HCT116 (cell line): ENCODE measurements around the gene NEK1. TPM values are rescaled to one million over a fixed set of nuclear protein-coding genes. Genes with fewer than 3 reads are reported as not detected.

ENCODE experiments used
- ATAC-seq: fragments of 200-7000 bp; cut with Tn5 transposase; 2 replicates; pipeline ENCODE4 v1.9.1; 2020; ENCODE audit warnings: mild to moderate bottlenecking, moderate library complexity
- BruUV-seq: library from RNA; stranded (reverse); fragments of 400-500 nt; replicated peaks from 2 replicates; lab custom pipeline; 2021; lab: Mats Ljungman, UMichigan
- CTCF ChIA-PET: fragments of 300-600 bp; sonication (Branson Sonifier 250); formaldehyde crosslinking; loops from one replicate; lab custom pipeline; 2021; ENCODE audit warnings: antibody characterized with exemption; lab: Charles Lee
- POLR2A ChIA-PET: fragments of 300-600, 350-600 bp; sonication (Branson Sonifier 250); formaldehyde crosslinking; loops from one replicate; lab custom pipeline; 2021; ENCODE audit warnings: antibody characterized with exemption; lab: Charles Lee
- RAD21 ChIA-PET, 2 experiments: fragments of 300-600 bp; sonication (Branson Sonifier 250); formaldehyde crosslinking; loops; one replicate each; lab custom pipeline; 2023; ENCODE audit warnings: low total read pairs in 2 of 2; ENCODE audit not compliant: uncharacterized antibody in 2 of 2, unreplicated experiment in 2 of 2, low non-redundant PET in 1 of 2; lab: Charles Lee
- DNase-seq: peaks from one replicate; pipeline ENCODE4 v3.0.0-alpha.2; 2010; ENCODE audit warnings: low read depth, low spot score
- H2AFZ ChIP-seq: fragments of 200-600 bp; shearing (Covaris generic), sonication (generic); 2 replicates; pipeline ENCODE4 v1.6.1; 2017; ENCODE audit warnings: low read depth, mixed run types, mixed read lengths, antibody characterized with exemption, low read length; ENCODE audit not compliant: poor library complexity, severe bottlenecking
- H3K27ac ChIP-seq: 2 replicates; pipeline ENCODE4 v1.5.1; 2012; ENCODE audit warnings: low read depth, low read length
- H3K27me3 ChIP-seq: fragments of 200-600 bp; sonication (generic); 2 replicates; pipeline ENCODE4 v1.6.1; 2016; ENCODE audit warnings: mixed run types, low read length, mixed read lengths; ENCODE audit not compliant: insufficient read depth
- H3K36me3 ChIP-seq, 2 experiments: fragments of 200-500 bp in 1 of 2; fragments of 200-600 bp in 1 of 2; sonication (Bioruptor generic) in 1 of 2; sonication (generic) in 1 of 2; 2 replicates each; pipeline versions ENCODE4 v1.5.1 to v1.6.1; 2014 to 2016; ENCODE audit warnings: low read length in 2 of 2, inconsistent platforms in 1 of 2, mixed read lengths in 1 of 2, mixed run types in 1 of 2; ENCODE audit not compliant: insufficient read depth in 2 of 2, control insufficient read depth in 1 of 2
- H3K4me1 ChIP-seq, 2 experiments: fragments of 200-600 bp in 1 of 2; sonication (generic) in 1 of 2; 2 replicates each; pipeline versions ENCODE4 v1.5.1 to v1.6.1; 2012 to 2017; ENCODE audit warnings: low read length in 2 of 2, inconsistent platforms in 1 of 2, mild to moderate bottlenecking in 1 of 2, mixed read lengths in 1 of 2, mixed run types in 1 of 2, moderate library complexity in 1 of 2; ENCODE audit not compliant: insufficient read depth in 2 of 2, control insufficient read depth in 1 of 2
- H3K4me2 ChIP-seq: fragments of 200-600 bp; sonication (generic); 2 replicates; pipeline ENCODE4 v1.6.1; 2017; ENCODE audit warnings: mixed run types, low read length, mixed read lengths
- H3K4me3 ChIP-seq, 2 experiments: fragments of 200-600 bp in 1 of 2; sonication (generic) in 1 of 2; replicated peaks in 1 of 2; 2 replicates each; pipeline ENCODE4 v1.5.1; 2011 to 2016; ENCODE audit warnings: low read length in 2 of 2, control low read depth in 1 of 2, low read depth in 1 of 2, mild to moderate bottlenecking in 1 of 2, mixed read lengths in 1 of 2, mixed run types in 1 of 2
- H3K79me2 ChIP-seq: fragments of 200-600 bp; sonication (generic); 2 replicates; pipeline ENCODE4 v1.6.1; 2017; ENCODE audit warnings: mild to moderate bottlenecking, mixed run types, low read length, moderate library complexity, mixed read lengths; ENCODE audit not compliant: insufficient read depth
- H3K9ac ChIP-seq: fragments of 200-600 bp; sonication (generic); 2 replicates; pipeline ENCODE4 v1.6.1; 2016; ENCODE audit warnings: low read length, mixed read lengths
- H3K9me2 ChIP-seq: fragments of 200-600 bp; sonication (generic), shearing (Covaris generic); 2 replicates; pipeline ENCODE4 v1.6.1; 2017; ENCODE audit warnings: mixed run types, mild to moderate bottlenecking, moderate library complexity; ENCODE audit not compliant: insufficient read depth
- H3K9me3 ChIP-seq, 2 experiments: fragments of 200-500 bp in 1 of 2; fragments of 200-600 bp in 1 of 2; sonication (Bioruptor generic) in 1 of 2; sonication (generic) in 1 of 2; 2 replicates each; pipeline ENCODE4 v1.6.1; 2014 to 2017; ENCODE audit warnings: low read length in 2 of 2, mixed read lengths in 2 of 2, inconsistent platforms in 1 of 2, low read depth in 1 of 2, mild to moderate bottlenecking in 1 of 2, mixed run types in 1 of 2, moderate library complexity in 1 of 2; ENCODE audit not compliant: control insufficient read depth in 1 of 2, insufficient read depth in 1 of 2
- H4K20me1 ChIP-seq: fragments of 200-600 bp; sonication (generic), shearing (Covaris generic); 2 replicates; pipeline ENCODE4 v1.6.1; 2017; ENCODE audit warnings: mixed run types, mild to moderate bottlenecking, moderate library complexity; ENCODE audit not compliant: insufficient read depth
- CBX3 ChIP-seq: IDR thresholded peaks from 2 replicates; pipeline ENCODE4 v1.6.1; 2012; ENCODE audit warnings: low read depth
- EZH2phosphoT487 ChIP-seq: fragments of 200-600 bp; IDR thresholded peaks from 2 replicates; pipeline ENCODE4 v1.6.1; 2018; ENCODE audit warnings: antibody characterized with exemption, borderline replicate concordance
- FOSL1 ChIP-seq: IDR thresholded peaks from 2 replicates; pipeline ENCODE4 v1.6.1; 2012; ENCODE audit warnings: low read depth
- POLR2A ChIP-seq: IDR thresholded peaks from 2 replicates; pipeline ENCODE4 v1.7.0; 2011; ENCODE audit warnings: borderline replicate concordance; ENCODE audit not compliant: insufficient read depth, insufficient read length; ENCODE audit errors: extremely low read depth
- POLR2AphosphoS5 ChIP-seq: IDR thresholded peaks from 2 replicates; pipeline ENCODE4 v1.6.1; 2011; ENCODE audit warnings: mild to moderate bottlenecking, low read depth, low read length, moderate library complexity
- RAD21 ChIP-seq: IDR thresholded peaks from 2 replicates; pipeline ENCODE4 v1.6.1; 2012; ENCODE audit warnings: low read depth, mild to moderate bottlenecking
- SIN3A ChIP-seq: IDR thresholded peaks from 2 replicates; pipeline ENCODE4 v1.6.1; 2012; ENCODE audit warnings: low read depth
- SRF ChIP-seq: IDR thresholded peaks from 2 replicates; pipeline ENCODE4 v1.6.1; 2012; ENCODE audit warnings: low read depth
- YY1 ChIP-seq: IDR thresholded peaks from 2 replicates; pipeline ENCODE4 v1.6.1; 2011; ENCODE audit warnings: low read length, low read depth, moderate library complexity, mild to moderate bottlenecking; ENCODE audit not compliant: insufficient replicate concordance; ENCODE audit errors: extremely low read depth
- ZNF274 ChIP-seq: fragments of 200-500 bp; sonication (Bioruptor generic); IDR thresholded peaks from 2 replicates; pipeline ENCODE4 v1.6.1; 2014; ENCODE audit warnings: mild to moderate bottlenecking, low read depth, low read length, inconsistent platforms
- intact Hi-C: fragments of 100-400 bp; cut with micrococcal nuclease; formaldehyde crosslinking; loops from 2 replicates; pipeline ENCODE4 v1.10.0; 2022
- total RNA-seq: library from RNA; stranded (reverse); gene quantifications from one replicate; pipeline ENCODE4 v1.2.1, GENCODE V29; 2021; ENCODE audit not compliant: unreplicated experiment
- TF ChIP-seq, protein P1 (sequence below), 3 experiments: fragments of 200-600 bp in 1 of 3; sonication (generic) in 1 of 3; IDR thresholded peaks in 2 of 3; conservative IDR thresholded peaks in 1 of 3; 2 replicates each; pipeline ENCODE4 v1.5.1; 2012 to 2017; ENCODE audit warnings: low read depth in 2 of 3, low read length in 2 of 3, antibody characterized with exemption in 1 of 3, borderline replicate concordance in 1 of 3, control low read depth in 1 of 3, mild to moderate bottlenecking in 1 of 3, mixed read lengths in 1 of 3, mixed run types in 1 of 3, moderate library complexity in 1 of 3; ENCODE audit not compliant: insufficient read depth in 1 of 3
- TF ChIP-seq, protein P2 (sequence below): IDR thresholded peaks from 2 replicates; pipeline ENCODE4 v1.6.1; 2012
- TF ChIP-seq, protein P3 (sequence below): IDR thresholded peaks from 2 replicates; pipeline ENCODE4 v1.6.1; 2012; ENCODE audit warnings: low read depth

The NEK1 gene
- total RNA-seq, 1 experiment from 2014 or later, result 13.3 TPM

DNA sequence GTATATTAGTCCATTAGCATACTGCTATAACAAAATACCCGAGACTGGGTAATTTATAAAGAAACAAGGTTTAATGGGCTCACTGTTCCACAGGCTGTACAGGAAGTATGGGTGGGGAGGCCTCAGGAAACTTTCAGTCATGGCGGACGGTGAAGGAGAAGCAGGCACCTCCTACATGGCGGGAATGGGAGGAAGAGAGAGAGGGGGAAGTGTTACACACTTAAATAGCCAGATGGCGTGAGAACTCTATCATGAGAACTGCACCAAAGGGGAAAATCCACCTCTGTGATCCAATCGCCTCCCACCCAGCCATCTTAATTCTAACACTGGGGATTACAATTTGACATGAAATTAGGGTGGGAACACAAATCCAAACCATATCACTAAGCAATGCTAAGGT, 242.7 kb downstream of the NEK1 start:
- H3K27me3 ChIP-seq, result no peaks in the 10 kb centered on the region
- ATAC-seq (no peak), DNase-seq (no peak)
- ChIA-PET CTCF (no interaction called here), POLR2A (no interaction called here), RAD21 (no interaction called here)
- H3K4me1 ChIP-seq, result no peaks in the 10 kb centered on the region
- no peaks in the 10 kb centered on the region for H4K20me1 ChIP-seq
- TF ChIP-seq POLR2AphosphoS5 (no peak), RAD21 (peak; percentile 22; the same call in 1 of the 2 replicates)
- no peak overlapping the region for H3K4me3 ChIP-seq
- no peak overlapping the region for H3K4me2 ChIP-seq
- H3K79me2 ChIP-seq, result no peaks in the 10 kb centered on the region
- no peak overlapping the region for H3K9ac ChIP-seq
- no peaks in the 10 kb centered on the region for H3K9me2 ChIP-seq
- H3K36me3 ChIP-seq, result no peaks in the 10 kb centered on the region
- BruUV-seq, result no TSS peak
- no peak overlapping the region for H3K27ac ChIP-seq
- no peak overlapping the region for H2AFZ ChIP-seq
- H3K9me3 ChIP-seq, result 0 out of 4 replicates have a peak, but pooled peaks cover 0 to 6% of the 10 kb centered on the region in 2 experiments
- intact Hi-C loops, result no loop called here

DNA sequence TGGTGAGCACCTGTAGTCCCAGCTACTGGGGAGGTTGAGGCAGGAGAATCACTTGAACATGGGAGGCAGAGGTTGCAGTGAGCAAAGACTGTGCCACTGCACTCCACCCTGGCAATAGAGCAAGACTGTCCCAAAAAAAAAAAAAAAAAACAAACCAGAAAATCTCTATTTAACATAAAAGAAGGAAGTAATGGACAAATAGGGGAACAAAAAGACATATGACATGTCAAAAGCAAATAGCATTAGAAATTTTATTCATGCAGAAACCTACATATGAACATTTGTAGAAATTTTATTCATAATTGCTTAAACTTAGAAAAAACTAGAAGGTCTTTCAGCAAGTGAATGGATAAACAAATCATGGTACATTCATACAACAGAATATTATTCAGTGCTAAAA, 244.6 kb downstream of the NEK1 start:
- ChIA-PET POLR2A (interaction anchor here (0.7 kb wide), 1 partner anchor 137 kb away, joined by 3 read pairs; no protein-coding TSS in a partner anchor), CTCF (no interaction called here), RAD21 (interaction anchor here in 1 of 2 experiments (0.7 kb wide), 1 partner anchor 557 kb away, joined by 3 read pairs; no protein-coding TSS in a partner anchor)
- H3K4me3 ChIP-seq, result no peak overlapping the region
- no TSS peak for BruUV-seq
- no peak overlapping the region for H2AFZ ChIP-seq
- H3K79me2 ChIP-seq, result no peaks in the 10 kb centered on the region
- H3K9ac ChIP-seq, result no peak overlapping the region
- H3K27ac ChIP-seq, result no peak overlapping the region
- H4K20me1 ChIP-seq, result no peaks in the 10 kb centered on the region
- H3K9me3 ChIP-seq, result 0 out of 4 replicates have a peak, but pooled peaks cover 0 to 6% of the 10 kb centered on the region in 2 experiments
- no peak for TF ChIP-seq EZH2phosphoT487
- TF ChIP-seq ZNF274, result no peak
- no peak for TF ChIP-seq CBX3
- no peak for TF ChIP-seq YY1
- TF ChIP-seq, protein P1, sequence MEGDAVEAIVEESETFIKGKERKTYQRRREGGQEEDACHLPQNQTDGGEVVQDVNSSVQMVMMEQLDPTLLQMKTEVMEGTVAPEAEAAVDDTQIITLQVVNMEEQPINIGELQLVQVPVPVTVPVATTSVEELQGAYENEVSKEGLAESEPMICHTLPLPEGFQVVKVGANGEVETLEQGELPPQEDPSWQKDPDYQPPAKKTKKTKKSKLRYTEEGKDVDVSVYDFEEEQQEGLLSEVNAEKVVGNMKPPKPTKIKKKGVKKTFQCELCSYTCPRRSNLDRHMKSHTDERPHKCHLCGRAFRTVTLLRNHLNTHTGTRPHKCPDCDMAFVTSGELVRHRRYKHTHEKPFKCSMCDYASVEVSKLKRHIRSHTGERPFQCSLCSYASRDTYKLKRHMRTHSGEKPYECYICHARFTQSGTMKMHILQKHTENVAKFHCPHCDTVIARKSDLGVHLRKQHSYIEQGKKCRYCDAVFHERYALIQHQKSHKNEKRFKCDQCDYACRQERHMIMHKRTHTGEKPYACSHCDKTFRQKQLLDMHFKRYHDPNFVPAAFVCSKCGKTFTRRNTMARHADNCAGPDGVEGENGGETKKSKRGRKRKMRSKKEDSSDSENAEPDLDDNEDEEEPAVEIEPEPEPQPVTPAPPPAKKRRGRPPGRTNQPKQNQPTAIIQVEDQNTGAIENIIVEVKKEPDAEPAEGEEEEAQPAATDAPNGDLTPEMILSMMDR (IDR thresholded peaks at IDR 0.05 in 2 of 3, conservative IDR thresholded peaks at IDR 0.05 in 1 of 3; ENCODE audit: borderline replicate concordance in 1 of 3, insufficient read depth in 1 of 3, low read depth in 2 of 3, low read length in 2 of 3), result no peak
- TF ChIP-seq SRF, result no peak
- no peak for TF ChIP-seq FOSL1
- TF ChIP-seq SIN3A, result no peak
- TF ChIP-seq POLR2A, result no peak
- TF ChIP-seq RAD21, result no peak
- TF ChIP-seq, protein P2, sequence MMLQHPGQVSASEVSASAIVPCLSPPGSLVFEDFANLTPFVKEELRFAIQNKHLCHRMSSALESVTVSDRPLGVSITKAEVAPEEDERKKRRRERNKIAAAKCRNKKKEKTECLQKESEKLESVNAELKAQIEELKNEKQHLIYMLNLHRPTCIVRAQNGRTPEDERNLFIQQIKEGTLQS, result no peak
- TF ChIP-seq, protein P3, sequence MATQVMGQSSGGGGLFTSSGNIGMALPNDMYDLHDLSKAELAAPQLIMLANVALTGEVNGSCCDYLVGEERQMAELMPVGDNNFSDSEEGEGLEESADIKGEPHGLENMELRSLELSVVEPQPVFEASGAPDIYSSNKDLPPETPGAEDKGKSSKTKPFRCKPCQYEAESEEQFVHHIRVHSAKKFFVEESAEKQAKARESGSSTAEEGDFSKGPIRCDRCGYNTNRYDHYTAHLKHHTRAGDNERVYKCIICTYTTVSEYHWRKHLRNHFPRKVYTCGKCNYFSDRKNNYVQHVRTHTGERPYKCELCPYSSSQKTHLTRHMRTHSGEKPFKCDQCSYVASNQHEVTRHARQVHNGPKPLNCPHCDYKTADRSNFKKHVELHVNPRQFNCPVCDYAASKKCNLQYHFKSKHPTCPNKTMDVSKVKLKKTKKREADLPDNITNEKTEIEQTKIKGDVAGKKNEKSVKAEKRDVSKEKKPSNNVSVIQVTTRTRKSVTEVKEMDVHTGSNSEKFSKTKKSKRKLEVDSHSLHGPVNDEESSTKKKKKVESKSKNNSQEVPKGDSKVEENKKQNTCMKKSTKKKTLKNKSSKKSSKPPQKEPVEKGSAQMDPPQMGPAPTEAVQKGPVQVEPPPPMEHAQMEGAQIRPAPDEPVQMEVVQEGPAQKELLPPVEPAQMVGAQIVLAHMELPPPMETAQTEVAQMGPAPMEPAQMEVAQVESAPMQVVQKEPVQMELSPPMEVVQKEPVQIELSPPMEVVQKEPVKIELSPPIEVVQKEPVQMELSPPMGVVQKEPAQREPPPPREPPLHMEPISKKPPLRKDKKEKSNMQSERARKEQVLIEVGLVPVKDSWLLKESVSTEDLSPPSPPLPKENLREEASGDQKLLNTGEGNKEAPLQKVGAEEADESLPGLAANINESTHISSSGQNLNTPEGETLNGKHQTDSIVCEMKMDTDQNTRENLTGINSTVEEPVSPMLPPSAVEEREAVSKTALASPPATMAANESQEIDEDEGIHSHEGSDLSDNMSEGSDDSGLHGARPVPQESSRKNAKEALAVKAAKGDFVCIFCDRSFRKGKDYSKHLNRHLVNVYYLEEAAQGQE, result no peak
- DNase-seq (no peak), ATAC-seq (no peak)
- peaks cover 0 to 9% of the 10 kb centered on the region in 2 experiments; a peak in 2 of 4 replicates for H3K4me1 ChIP-seq
- no peaks in the 10 kb centered on the region for H3K36me3 ChIP-seq
- intact Hi-C loops, result no loop called here
- H3K9me2 ChIP-seq, result no peaks in the 10 kb centered on the region
- no peak overlapping the region for H3K4me2 ChIP-seq
- H3K27me3 ChIP-seq, result no peaks in the 10 kb centered on the region
